ENCODE results near the gene TENT4B.

TENT4B gene

DNA sequence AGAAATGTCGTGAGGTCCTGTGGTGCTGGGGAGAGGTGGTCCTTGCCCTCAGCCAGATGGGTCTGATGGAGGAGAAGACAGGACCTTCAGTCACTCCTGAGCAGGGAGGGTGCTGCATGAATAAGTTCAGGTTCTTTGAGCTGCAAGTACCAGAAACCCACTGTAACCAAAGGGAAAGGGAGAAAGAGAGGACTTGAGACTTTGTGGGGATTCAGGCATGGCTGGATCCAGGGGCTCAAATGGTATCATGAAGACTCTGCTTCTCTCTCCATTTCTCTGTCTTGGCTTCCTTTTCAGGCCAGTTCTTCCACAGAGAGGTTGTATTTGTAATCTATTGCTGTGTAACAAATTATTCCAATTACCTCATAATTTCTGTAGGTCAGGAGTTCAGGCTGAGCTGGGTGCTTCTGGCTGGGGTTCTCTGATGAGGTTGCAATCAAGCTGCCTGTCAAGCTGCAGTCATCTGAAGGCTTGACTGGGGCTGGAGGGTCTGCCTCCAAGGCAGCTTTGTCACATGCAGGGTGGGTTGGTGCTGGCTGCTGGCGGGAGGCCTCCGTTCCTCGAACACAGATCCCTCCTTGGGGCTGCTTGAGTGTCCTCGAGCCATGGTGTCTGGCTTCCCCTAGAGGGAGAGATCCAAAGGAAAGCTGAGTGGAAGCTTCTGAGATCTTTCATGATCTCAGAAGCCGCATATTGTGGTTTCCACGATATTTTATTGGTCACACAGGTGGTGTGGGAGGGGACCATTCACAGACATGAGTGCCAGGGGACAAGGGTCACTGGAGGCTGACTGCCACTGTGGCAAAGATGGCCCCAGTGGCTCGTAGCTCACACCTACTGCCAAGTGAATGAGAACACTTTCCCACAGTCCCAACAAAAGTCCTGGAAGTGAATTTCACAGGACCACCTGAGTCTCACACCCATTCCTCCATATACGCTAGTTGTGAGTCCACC is 107.4 kb downstream of the TENT4B start:
- no peak for DNase-seq

GRCh38 chr16:50261160-50261706 is 108.1 kb downstream of the TENT4B start:
- DNase-seq, result no peak

DNA sequence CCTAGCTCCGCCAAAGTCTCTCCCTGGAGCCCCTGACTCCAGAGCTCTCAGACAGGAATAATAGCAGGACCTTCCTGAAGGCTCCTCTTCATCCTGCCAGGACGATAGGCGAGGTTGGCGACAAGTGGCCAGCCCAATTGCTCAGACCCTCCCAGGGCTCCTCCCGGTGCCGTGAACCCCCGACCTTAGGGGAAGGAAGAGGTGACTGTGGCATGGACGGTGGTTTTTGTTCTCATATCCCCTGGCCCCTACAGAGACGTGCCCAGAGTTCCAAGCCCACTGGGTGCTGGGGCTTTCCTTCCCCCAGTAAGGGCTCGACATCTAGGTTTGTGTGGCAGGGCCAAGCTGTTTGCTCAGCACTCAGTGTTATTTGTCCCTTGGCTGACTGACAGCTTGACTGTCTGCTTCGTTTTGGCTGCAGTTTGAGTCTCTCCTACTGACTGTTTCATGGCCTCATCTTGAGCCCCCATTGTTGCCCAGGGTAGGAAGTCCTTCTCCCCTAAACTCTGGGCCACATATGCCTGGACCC is 108.7 kb downstream of the TENT4B start:
- DNase-seq, result no peak

GRCh38 chr16:50263060-50263909 is 110.2 kb downstream of the TENT4B start:
- no peak for DNase-seq

GRCh38 chr16:50263940-50264929 is 111.1 kb downstream of the TENT4B start:
- DNase-seq, result no peak

- DNase-seq, result no peak
These were observed 112.2 kb downstream of the TENT4B start for GRCh38 chr16:50265260-50265659.

DNA sequence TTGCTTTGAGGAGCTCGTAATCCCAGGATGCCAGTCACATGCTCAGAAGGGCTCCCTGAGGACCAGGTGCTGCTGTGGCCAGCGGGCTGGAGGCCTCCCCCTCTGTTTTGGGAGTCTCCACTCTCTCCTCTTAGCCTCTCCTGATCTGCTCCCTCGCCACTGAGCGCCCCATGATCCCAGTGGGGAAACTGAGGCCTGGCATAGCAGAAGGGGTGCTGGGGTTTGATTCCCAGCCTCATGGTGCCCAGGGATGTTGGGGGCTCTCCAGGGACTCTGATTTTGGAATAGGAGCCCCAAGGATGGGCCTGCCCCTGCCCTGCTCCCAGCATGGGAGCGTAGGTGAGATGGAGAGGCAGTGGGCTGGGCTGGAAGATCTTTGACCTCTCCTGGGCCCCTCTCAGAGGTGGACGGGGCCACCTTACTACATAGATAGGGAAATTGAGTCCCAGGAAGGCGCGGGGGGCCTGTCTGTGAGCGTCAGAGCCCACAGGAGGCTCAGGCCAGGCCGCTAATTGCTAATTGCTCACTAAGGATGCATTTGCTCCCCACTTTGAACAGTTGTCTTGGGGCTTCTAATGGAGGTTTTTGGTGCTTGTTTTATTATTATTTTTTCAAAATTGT is 112.7 kb downstream of the TENT4B start:
- DNase-seq, result no peak

GRCh38 chr16:50266337-50267091 is 113.4 kb downstream of the TENT4B start, which contains the start of gene ADCY7:
Gene ADCY7, plus strand, starts transcription at chr16:50266551. Its CDS starts 21,629 bp downstream, at chr16:50288180.
- DNase-seq, result peak; percentile 67 to 70

- no peak for DNase-seq
These were observed 114.1 kb downstream of the TENT4B start for GRCh38 chr16:50267151-50267631.

DNA sequence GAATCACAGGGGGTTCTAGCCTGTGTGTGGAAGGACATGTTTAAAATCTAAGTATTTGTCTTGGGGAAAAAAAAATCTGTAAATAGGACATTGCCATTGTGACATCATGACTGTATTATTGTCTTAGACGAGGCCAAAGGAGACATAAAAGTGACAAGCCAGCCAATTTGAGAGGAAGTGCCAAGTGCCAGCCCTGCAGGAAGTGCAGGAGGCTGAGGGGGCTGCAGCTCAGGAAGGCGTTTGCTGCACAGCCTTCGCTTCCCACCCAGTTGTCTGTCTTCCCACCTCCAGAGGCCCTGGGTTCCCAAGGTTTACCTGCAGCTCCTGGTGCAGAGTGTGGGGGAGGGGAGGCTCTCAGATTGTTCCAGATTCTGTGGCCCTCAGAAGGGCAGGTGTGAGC is 114.5 kb downstream of the TENT4B start:
- no peak for DNase-seq

GRCh38 chr16:50268352-50268751 is 115.2 kb downstream of the TENT4B start:
- no peak for DNase-seq

- DNase-seq, result no peak
These were observed 116.1 kb downstream of the TENT4B start for GRCh38 chr16:50269061-50269705.

GRCh38 chr16:50269769-50270509 is 116.8 kb downstream of the TENT4B start:
- DNase-seq, result no peak

- DNase-seq, result no peak
These were observed 117.5 kb downstream of the TENT4B start for GRCh38 chr16:50270510-50271147.

GRCh38 chr16:50271148-50272041 is 118.3 kb downstream of the TENT4B start:
- no peak for DNase-seq

GRCh38 chr16:50272111-50272571 is 119.0 kb downstream of the TENT4B start:
- peak; percentile 43 to 49 for DNase-seq

- no peak for DNase-seq
These were observed 119.7 kb downstream of the TENT4B start for GRCh38 chr16:50272687-50273381.
